GM11168 (cell line): Measurements from ENCODE around the gene STX16.

Experiments used
- in situ Hi-C: fragments of 300-500 bp; cut with MboI; formaldehyde crosslinking; loops from one replicate; pipeline ENCODE4 v1.12.0; 2022; ENCODE audit warnings: low sequenced_read_pairs; ENCODE audit not compliant: unreplicated experiment

The STX16 gene

DNA sequence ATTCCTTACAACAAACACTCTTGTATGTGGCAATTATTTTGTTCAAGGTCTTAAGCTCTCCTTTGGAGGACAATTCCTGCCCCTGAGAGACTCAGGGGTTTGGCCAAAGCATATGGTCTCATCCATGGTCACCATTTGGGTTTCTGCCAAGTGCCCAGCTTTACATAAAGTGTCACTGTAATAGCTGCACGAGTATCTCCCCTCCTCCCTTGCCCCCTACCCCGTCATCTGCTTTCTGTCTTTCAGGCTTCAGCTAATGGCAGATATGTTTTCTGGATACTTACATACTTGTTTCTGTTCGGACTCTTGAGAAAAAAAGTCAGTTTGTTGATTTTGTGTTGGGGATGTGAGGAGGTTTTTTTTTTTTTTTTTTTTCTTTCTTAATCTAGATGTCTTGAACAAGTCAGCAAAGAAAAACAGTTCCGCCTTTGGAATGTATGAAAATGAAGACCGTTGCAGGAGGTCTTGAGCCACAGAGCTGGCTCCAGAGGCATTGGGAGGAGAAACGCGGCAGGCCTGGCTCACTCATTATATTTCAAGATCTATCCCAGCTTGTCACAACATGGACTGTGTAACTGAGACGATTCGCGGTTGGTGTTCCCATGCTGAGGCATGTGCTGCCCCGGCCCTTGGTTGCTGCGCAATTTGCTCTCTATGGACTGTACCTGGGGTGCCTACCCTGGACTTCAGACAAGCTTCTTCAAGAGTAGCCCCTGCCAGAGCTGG, 32.6 kb upstream of the STX16 start:
- in situ Hi-C loops = no loop called here

DNA sequence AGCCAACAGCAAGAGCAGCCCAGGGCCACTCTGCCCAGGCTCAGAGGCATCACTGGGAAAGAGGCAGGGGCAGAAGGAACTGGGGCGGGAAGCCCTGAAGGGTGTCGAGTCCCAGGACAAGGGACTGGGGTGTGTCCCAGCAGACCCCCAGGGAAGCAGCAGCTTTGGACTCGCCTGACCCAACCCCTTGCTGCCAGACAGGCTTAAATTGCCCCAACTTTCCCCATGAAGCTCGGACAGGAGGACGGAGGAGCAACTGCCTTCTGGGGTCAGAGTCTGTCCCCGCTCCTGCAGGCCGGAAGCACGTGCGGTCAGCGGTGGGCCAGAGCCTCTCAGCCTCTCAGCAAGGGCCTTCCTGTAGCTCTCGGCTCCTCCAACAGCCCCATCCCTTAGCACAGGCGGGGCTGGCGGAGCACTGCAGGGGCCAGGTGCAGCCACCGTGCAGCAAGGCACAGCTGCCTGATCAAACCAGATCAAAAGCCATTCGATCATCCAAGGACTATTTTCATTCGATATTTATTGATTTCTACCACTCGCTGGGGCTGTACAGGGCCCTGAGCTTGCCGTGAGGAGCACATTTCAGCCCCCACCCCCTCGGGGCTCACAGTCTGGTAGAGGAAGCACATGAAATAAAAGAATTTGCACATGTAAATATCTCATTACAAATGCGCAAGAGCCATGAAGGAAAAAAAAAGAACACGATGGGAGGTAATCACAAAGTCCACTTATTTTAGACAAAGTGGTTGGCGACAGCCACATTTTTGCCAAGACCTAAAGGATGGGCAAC, 31.8 kb upstream of the STX16 start:
- in situ Hi-C loops = no loop called here

DNA sequence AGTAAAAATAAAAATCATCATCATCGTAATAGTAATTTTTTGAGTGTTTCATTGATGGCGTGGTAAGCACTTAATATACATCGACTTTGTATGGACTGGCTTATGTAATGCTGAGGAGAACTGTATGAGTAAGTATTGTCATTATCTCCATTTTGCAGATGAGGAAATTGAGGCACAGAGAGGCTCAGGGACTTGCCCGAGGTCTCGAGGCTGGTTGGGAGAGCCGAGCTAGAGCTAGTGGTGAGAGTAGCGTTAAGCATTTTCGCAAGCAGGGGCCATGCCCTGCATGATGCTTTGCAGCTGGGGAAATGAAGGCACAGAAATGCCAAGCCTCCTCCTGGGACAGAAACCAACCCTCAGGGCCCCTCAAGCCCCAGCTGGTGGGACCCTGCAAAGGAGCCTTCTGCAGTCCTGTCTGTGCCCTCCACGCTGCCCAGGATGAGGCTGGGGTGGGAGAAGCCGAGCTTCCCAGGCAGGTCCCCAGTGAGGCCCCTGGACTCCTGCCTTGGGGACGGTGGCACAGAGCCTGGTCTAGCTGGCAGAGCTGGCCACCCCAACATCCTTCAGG, 31.1 kb upstream of the STX16 start:
- in situ Hi-C loops = no loop called here

DNA sequence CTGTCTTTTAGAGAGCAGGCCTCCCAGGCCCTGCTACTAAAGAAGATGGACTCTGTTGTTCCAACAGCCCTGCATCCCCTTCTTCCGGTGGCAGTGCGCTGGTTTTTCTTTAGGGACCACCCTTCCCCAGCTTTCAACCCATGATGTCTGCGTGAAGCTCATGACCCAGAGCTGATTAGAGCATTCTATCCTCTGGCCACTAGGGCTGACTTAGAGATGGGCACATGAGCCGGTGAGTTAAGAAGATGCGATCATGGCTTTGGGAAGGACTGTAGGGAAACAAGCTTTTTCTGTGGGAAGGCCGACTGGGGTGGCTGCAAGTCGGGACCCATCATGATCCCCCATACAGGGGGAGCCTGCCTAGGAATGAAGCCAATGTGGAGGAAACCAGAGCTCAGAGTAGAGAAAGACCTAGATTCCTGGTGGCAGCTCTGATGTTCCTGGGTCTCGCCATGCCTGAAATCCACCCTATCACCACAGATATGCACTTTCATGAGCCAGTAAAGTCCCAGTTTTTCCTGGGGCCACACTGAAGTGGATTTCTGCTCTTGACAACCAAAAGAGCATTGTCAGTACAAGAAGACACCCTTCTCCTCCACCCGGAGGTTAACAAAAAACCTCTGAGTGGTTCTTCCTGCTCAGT, 29.1 kb upstream of the STX16 start:
- in situ Hi-C loops = no loop called here

DNA sequence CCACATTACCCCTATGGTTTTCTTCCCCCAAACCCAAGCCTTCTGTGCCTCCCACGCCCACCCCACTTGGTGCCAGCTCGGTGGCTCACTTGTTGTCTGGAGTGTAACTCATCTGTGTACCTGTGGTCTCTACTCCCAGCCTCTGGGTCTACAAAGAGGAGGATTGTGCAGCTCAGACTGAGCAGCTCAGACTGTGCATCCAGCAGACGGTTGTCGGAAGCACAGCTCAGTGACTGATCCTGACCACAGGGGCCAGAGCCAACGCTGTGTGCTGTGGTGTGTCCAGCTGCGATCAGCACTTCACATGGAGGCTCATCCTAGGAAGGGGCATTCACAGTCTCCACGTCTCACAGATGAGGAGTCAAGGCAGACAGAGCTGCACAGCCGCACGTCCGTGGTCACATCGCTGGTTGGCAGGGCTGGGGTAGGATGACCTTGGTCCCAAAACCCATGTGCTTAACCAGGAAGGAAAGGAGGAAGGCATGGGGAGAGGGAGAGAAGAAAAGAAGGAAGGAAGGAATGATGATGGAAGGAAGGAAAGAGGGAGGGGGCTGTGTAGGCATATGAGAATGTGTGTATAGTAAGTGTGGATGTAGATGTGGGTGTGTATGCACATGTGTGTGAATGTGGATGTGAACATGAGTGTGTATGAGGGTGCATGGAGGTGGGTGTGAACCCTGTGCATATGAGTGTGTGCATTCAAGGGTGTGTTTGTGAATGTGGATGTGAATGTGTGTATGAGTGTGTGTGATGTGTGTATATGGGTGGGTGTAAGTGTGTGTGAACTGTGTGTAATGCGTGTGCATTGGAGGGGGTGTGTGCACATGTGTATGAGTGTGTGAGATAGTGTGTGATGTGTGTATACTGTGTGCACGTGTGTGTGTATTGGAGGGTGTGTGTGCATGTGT, 28.2 kb upstream of the STX16 start:
- in situ Hi-C loops = no loop called here

DNA sequence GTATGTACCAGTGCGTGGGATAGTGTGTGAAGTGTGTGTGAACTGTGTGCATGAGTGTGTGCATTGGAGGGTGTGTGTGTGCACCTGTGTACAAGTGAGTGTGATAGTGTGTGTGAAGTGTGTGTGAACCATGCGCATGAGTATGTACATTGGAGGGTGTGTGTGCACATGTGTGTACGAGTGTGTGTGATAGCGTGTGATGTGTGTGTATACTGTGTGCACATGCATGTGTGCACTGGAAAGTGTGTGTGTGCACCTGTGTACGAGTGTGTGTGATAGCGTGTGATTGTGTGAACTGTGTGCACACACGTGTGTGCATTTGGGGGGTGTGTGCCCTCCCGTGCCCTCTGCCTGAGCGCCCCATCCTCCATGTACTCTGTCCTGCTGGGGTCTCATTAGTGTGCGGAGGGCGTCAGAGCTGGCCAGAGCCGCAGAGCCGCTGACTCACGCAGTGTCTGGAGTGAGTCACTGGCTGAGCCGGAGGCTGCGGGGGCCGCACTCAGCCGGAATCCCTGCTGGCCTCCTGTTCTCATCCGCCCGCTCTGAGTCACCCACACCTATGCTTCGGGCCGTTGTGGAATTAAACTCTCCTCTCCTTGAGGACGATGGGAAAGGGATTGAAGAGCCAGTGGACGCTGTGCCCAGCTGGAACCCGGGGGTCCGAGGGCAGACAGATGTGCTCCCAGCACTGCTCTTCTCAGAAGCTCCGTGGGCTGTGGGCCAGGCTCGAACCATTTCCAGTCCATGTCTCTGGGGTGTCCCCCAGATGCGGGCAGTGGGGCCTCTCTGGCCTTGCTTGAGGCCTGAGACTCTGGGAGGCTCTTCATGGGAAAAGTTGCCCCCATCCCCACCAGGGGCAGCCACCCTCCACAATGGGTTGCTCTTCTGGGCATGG, 27.3 kb upstream of the STX16 start:
- in situ Hi-C loops = no loop called here

DNA sequence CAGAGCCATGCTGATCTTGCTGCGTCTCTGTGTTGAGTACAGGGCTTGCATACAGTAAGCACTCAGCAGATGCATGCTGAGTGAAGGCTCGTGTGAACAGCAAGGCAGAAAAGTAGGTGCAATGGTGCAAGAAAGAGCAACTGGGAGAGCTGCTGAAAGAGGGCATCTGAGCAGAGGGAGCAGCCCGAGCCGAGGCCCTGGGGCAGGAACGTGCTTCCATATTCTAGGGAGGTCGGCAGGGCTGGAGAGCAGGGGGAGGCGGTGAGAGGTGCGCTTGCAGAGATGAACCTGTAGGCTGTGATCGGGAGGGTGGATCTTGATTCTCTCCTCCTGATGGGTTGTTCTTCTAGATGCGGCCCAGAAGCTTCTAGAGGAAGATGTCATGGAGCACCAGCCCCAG, 26.4 kb upstream of the STX16 start:
- in situ Hi-C loops = no loop called here

DNA sequence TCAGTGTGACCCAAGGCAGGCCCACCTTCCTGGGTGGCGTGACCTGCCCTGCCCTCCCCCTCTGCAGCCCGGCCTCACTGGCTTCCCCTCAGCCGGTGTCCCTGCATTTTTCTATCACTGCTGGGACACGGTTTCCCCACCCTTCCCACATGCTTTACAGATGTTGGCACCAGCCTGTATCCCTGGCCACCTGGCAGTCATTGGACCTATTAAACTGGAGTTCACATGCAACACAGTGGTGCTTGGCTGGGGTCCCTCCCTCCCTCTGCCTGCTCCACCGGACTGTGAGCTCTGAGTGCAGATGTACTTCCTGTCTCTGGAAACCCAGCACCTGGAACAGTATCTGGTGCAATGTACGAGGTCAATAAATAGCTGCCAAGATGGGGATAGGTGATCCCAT, 25.5 kb upstream of the STX16 start:
- in situ Hi-C loops = no loop called here

DNA sequence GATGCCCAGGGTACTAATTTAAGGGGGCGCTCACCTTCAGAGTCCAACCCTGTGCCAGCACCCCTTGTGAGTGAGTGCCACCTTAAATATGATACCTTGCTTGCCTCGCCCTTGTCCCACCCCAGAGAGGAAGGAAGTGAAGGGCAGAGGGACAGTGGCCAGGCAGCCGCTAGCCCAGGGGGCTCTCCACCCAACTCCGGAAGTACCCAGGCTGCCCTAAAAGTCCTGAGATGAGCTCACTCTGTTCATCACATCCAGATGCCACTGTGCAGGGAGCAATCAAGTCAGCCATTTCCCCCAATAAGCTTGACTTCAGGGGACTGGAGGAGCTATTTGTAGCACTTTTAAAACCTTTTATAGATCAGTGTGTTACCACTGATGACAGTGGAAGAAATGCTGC, 25.0 kb upstream of the STX16 start:
- in situ Hi-C loops = no loop called here

DNA sequence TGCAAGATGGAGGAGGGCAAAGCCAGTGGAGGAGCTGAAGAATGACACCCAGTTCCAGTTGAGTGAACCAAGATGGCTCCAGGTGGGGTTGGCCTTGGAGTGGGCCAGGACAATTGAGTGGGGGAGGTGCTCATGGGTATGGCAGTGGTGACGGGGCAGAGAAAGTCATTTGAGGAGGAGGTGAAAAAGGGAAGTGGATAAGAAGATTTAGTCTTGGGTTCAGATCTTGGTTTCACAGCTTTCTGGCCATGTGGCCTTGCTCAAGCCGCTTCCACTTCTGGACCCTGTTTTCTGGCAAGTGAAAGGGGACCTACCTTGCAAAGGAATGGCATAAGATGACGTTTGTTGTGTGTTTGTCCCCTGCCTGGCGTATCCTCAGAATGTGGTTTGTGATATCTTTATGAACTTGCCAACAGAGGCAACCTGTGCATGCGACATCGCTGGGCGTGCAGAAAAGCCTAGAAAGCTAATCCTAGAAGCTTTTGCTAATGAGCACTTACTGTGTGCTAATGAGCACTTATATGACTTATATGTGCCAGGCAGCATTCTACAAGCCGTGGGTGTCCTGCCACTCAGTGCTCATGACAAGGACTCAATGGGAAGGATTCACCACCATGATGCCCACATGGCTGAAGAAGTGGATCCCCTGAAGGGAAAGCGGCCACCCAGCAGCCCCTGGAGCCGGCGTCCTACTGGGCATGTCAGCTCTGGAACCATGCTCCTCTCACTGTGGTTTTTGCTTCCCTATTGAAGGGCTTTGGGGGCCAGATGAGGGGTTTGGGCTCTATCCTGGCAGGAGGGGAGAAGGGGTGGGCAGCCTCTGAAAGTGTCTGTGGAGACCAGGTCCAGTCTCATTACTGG, 23.6 kb upstream of the STX16 start:
- in situ Hi-C loops = no loop called here

DNA sequence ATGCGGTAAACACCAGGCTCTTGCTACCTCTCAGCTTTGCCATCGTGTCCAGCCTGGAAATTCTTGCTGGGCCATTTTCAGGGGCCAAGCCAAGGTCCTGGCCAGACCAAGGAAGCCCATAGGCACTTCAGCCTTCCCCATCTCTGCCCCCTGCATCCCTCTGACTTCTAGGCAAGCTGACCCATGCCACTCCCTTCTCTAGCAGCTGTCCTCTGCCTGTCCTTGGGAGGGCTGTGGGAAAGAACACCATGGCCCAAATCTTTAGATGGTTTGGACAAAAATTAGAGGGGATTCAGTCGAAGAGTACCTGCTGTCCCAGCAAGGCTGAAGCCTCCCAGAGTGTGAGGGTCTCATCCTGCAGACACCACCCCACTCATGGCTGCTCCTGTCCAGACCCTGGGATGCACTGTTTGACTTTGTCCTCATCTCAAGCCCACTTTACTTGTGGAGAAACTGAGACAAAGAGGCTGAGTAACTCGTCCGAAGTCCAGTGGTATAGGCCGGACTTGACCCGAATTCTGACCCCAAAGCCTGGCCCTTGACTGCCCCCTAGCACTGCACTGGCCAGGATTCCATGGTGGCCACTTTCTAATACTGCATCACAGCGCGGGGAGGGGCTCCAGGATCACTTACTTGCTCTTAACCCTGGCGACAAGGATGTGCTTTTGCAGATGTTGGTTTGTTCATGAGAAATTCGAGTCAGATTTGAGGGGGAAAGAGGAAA, 22.4 kb upstream of the STX16 start:
- in situ Hi-C loops = no loop called here

DNA sequence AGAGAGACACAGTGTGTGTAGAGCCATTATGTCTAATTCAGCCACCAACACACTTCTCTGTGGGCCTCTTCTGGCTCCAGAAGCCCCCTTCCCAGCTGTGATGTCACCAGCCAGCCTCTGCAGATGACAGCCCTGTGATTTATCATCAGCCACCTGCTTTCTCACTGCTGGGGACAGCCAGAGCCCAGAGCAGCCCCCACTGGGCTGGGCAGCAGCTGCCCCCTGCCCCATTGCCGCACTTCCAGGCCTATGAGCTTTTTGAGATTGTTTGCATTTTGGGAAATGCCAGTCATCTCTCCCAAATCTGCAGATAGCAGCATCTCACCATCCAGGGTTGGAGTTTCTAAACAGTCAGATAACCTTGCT, 21.9 kb upstream of the STX16 start:
- in situ Hi-C loops = no loop called here

DNA sequence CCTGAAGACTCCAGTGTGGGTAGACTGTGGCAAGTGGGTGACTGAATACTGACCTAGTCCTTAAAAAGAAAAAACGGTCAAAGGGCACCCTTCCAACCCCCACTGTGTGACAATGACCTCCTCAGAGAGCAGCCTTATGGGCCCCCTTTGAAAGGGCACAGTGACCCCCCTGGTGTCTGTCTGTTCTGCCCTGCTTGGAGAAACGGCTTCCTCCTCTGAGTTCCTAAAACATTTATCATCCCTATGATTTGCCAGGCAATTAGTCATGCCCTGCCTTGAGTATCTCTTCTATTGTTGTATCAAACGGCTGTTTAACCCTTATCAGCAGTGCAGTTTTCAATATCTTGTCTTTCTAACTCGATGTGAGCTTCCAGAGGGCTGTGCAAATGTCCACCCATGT, 21.0 kb upstream of the STX16 start:
- in situ Hi-C loops = no loop called here

DNA sequence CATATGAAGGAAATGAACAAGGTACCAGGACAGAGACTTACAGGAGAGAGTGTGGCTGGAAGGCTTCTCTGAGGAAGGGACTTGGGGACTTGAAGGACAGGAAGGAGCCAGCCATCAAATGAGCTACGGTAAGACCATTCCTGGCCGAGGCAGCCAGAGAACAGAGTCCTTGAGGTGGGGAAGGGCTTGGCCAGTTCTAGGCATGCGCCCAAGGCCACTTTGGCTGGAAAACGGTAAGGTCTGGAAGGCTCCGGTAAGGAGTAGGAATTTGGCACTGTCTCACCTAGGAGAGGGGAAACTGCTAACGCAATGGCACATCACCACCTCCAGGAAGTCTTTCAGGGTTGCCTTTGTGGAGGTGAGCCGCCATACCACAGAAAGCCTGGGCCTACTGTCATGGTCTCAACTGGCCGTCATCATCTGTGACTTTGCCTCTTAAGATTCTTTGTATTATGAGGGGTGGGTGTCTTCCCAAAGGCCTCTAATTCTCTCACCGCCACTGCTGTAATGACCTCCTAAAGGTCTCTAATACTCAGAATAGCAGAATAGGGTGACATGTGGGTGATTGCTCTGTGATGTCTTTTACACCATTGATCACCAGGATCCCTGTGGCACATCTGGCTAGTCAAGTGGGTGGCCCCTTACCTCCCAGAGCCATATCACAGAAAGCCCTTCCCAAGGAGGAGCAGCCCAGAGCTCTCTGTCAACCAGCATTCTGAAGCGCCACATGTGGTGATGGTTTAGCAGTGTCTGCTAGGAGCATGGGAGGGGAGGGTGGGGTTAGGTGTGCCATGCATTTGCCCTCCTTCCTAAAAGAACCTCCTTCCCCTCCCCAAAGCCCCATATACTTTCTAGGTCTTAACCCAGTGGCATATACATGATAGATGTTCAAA, 17.7 kb upstream of the STX16 start:
- in situ Hi-C loops = no loop called here

DNA sequence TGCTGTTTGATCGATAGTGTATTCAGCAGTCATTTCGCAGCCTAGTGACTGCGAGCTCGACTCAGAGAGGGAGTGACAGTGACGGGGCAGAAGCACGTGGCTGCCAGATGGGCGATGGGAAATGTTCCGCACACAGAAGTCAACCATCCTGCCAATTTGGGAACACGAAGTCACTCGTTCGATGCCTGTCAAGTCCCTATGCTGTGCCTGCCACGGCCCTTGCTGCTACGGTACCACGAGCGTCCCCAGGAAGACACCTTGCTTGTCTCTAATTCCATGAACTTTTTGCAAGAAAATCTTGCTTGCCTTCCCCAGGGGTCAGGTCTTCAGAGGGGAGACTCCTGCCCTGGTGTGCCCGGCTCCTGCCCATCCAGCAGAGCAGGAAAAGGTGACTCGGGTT, 17.0 kb upstream of the STX16 start:
- in situ Hi-C loops = no loop called here

DNA sequence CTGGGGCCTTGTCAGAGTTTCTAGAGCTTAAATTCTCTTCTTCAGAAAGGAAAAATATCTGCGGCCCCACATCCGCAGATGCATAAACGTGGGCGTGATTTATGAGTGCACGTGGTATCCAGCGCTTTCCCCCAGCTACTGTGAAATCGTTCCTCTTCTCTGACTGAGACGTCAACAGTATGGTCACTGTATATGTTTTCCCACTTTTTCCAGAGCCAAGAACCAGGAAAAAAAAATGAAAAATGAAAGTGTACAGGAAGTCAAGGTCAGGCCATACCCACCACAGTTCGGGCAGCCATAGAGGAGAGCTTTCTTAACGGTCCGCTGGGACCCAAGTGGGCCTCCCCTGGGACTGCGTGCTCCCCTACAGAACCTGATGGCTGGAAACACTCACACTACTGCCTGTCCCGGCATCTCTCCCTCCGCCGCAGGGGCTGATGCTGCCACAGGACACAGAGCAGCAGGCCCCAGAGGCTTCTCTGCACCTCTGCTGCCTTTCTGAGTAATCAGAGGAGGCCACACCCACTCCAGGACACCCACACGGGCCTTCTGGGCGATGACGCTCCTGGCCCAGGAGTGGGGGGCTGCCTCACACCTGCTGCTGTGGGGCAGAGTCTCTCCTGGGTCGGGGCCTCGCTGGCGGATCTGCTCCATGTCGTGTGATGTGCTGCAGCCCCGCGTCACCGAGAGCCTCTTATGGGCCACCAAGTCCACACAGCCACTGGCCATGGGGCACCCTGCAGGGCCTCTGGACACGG, 16.4 kb upstream of the STX16 start:
- in situ Hi-C loops = no loop called here
